ENCODE results near the gene KRT31. TPM values are rescaled to one million over a fixed set of nuclear protein-coding genes. Genes with fewer than 3 reads are reported as not detected.

KRT31 gene
- total and polyA plus RNA-seq, 2 of the 8 experiments (the other 6 are each of a cell fraction or from before 2014, with no cell fraction given): not detected

GRCh38 chr17:41402161-41402560 lies 4.8 kb upstream of the KRT31 start (continued):
- TF ChIP-seq SUZ12 (IDR thresholded peaks at IDR 0.05; ENCODE audit: low read length): no peak
- TF ChIP-seq, protein P1, sequence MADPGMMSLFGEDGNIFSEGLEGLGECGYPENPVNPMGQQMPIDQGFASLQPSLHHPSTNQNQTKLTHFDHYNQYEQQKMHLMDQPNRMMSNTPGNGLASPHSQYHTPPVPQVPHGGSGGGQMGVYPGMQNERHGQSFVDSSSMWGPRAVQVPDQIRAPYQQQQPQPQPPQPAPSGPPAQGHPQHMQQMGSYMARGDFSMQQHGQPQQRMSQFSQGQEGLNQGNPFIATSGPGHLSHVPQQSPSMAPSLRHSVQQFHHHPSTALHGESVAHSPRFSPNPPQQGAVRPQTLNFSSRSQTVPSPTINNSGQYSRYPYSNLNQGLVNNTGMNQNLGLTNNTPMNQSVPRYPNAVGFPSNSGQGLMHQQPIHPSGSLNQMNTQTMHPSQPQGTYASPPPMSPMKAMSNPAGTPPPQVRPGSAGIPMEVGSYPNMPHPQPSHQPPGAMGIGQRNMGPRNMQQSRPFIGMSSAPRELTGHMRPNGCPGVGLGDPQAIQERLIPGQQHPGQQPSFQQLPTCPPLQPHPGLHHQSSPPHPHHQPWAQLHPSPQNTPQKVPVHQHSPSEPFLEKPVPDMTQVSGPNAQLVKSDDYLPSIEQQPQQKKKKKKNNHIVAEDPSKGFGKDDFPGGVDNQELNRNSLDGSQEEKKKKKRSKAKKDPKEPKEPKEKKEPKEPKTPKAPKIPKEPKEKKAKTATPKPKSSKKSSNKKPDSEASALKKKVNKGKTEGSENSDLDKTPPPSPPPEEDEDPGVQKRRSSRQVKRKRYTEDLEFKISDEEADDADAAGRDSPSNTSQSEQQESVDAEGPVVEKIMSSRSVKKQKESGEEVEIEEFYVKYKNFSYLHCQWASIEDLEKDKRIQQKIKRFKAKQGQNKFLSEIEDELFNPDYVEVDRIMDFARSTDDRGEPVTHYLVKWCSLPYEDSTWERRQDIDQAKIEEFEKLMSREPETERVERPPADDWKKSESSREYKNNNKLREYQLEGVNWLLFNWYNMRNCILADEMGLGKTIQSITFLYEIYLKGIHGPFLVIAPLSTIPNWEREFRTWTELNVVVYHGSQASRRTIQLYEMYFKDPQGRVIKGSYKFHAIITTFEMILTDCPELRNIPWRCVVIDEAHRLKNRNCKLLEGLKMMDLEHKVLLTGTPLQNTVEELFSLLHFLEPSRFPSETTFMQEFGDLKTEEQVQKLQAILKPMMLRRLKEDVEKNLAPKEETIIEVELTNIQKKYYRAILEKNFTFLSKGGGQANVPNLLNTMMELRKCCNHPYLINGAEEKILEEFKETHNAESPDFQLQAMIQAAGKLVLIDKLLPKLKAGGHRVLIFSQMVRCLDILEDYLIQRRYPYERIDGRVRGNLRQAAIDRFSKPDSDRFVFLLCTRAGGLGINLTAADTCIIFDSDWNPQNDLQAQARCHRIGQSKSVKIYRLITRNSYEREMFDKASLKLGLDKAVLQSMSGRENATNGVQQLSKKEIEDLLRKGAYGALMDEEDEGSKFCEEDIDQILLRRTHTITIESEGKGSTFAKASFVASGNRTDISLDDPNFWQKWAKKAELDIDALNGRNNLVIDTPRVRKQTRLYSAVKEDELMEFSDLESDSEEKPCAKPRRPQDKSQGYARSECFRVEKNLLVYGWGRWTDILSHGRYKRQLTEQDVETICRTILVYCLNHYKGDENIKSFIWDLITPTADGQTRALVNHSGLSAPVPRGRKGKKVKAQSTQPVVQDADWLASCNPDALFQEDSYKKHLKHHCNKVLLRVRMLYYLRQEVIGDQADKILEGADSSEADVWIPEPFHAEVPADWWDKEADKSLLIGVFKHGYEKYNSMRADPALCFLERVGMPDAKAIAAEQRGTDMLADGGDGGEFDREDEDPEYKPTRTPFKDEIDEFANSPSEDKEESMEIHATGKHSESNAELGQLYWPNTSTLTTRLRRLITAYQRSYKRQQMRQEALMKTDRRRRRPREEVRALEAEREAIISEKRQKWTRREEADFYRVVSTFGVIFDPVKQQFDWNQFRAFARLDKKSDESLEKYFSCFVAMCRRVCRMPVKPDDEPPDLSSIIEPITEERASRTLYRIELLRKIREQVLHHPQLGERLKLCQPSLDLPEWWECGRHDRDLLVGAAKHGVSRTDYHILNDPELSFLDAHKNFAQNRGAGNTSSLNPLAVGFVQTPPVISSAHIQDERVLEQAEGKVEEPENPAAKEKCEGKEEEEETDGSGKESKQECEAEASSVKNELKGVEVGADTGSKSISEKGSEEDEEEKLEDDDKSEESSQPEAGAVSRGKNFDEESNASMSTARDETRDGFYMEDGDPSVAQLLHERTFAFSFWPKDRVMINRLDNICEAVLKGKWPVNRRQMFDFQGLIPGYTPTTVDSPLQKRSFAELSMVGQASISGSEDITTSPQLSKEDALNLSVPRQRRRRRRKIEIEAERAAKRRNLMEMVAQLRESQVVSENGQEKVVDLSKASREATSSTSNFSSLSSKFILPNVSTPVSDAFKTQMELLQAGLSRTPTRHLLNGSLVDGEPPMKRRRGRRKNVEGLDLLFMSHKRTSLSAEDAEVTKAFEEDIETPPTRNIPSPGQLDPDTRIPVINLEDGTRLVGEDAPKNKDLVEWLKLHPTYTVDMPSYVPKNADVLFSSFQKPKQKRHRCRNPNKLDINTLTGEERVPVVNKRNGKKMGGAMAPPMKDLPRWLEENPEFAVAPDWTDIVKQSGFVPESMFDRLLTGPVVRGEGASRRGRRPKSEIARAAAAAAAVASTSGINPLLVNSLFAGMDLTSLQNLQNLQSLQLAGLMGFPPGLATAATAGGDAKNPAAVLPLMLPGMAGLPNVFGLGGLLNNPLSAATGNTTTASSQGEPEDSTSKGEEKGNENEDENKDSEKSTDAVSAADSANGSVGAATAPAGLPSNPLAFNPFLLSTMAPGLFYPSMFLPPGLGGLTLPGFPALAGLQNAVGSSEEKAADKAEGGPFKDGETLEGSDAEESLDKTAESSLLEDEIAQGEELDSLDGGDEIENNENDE (IDR thresholded peaks at IDR 0.05; ENCODE audit: insufficient replicate concordance, low read length): no peak
